Astrocyte of the cerebellum (primary cell): ENCODE results near the gene PSME4.
"Not testable (repeated sequence)": the region's sequence is repeated elsewhere in the genome, so short reads cannot be mapped to it uniquely, and the experiment has no call there.

Experiments
- DNase-seq: peaks from one replicate; pipeline ENCODE4 v3.0.0-alpha.2; 2011; ENCODE audit warnings: low read depth
- H3K4me3 ChIP-seq: 2 replicates; pipeline ENCODE4 v1.5.1; 2011; ENCODE audit warnings: mild to moderate bottlenecking, low read depth, low read length, moderate library complexity
- CTCF ChIP-seq: IDR thresholded peaks from 2 replicates; pipeline ENCODE4 v1.5.1; 2012; ENCODE audit warnings: low read length, low read depth, moderate library complexity, mild to moderate bottlenecking; ENCODE audit errors: missing control alignments
- in situ Hi-C: cut with HindIII; loops from 2 replicates; pipeline ENCODE4 v1.10.0; 2017; ENCODE audit warnings: low sequenced_read_pairs

PSME4 gene

GRCh38 chr2:53863538-53864227 is 107.1 kb downstream of the PSME4 start:
- DNase-seq: no peak
- H3K4me3 ChIP-seq: no peak overlapping the region
- in situ Hi-C loops: no loop called here
- no peak for TF ChIP-seq CTCF

- in situ Hi-C loops: no loop called here
- TF ChIP-seq CTCF: no peak
- H3K4me3 ChIP-seq: no peak overlapping the region
- no peak for DNase-seq
Observed at GRCh38 chr2:53861824-53862223, 109.0 kb downstream of the PSME4 start.

- in situ Hi-C loops: no loop called here
- DNase-seq: no peak
- no peak for TF ChIP-seq CTCF
- peak within 1 kb of the TSS; percentile 49 for H3K4me3 ChIP-seq
Observed at GRCh38 chr2:53859206-53860181, 111.3 kb downstream of the PSME4 start, which contains the start of gene GPR75. TSS of gene GPR75 (minus strand) at chr2:53859967. CDS start at chr2:53854756, 5,211 bp downstream.

GRCh38 chr2:53856272-53856671 is 114.5 kb downstream of the PSME4 start:
- TF ChIP-seq CTCF: no peak
- in situ Hi-C loops: no loop called here
- no peak overlapping the region for H3K4me3 ChIP-seq
- DNase-seq: no peak

GRCh38 chr2:53854678-53855077 is 116.1 kb downstream of the PSME4 start:
- no peak overlapping the region for H3K4me3 ChIP-seq
- no peak for DNase-seq
- in situ Hi-C loops: no loop called here
- TF ChIP-seq CTCF: no peak

GRCh38 chr2:53852532-53852931 is 118.3 kb downstream of the PSME4 start:
- H3K4me3 ChIP-seq: no peak overlapping the region
- no peak for TF ChIP-seq CTCF
- DNase-seq: no peak
- in situ Hi-C loops: no loop called here

- DNase-seq, H3K4me3 ChIP-seq, in situ Hi-C loops: not testable (repeated sequence)
Observed at GRCh38 chr2:53851052-53851757, 119.6 kb downstream of the PSME4 start.
